ENCODE measurements around the gene KCNK18. TPM values are rescaled to one million over a fixed set of nuclear protein-coding genes. Genes with fewer than 3 reads are reported as not detected.
A peak's percentile ranks its signal among the peaks of the same experiment; 100 is the strongest.

KCNK18 gene
- total and polyA plus RNA-seq, 2 of the 8 experiments (the other 6 are each of a cell fraction or from before 2014, with no cell fraction given) = not detected

DNA sequence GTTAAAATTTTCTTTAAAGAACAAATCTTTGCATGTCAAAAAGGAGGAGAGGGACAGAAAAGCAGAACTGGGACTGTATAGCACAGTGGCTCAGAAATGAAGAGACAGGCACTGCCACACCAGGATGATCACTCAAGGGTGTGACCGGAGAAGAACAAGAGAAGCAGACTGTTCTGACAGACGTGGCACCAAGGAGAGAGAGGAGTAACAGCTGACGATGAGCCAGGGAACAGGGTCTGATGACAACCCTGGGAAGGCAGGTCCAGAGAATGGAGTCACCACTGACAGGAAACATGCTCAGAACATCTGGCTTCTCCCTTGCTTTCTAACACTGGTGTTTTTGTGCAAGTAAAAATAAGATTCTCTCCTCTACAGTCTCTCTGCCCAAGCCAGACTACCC is 44.6 kb upstream of the KCNK18 start:
- no peaks in the 10 kb centered on the region for H3K4me1 ChIP-seq (replicated peaks in 1 of 4; ENCODE audit: control insufficient read depth in 3 of 4, insufficient read depth in 4 of 4, low read length in 3 of 4)
- no peak for TF ChIP-seq TBP (IDR thresholded peaks at IDR 0.05; ENCODE audit: low read depth, low read length)
- TF ChIP-seq ATF3 (IDR thresholded peaks at IDR 0.05; ENCODE audit: insufficient read depth, low read depth, low read length) = no peak
- no peak for TF ChIP-seq TCF12 (IDR thresholded peaks at IDR 0.05; ENCODE audit: low read depth, low read length)
- TF ChIP-seq RAD21 (IDR thresholded peaks at IDR 0.05 in 1 of 2, conservative IDR thresholded peaks at IDR 0.05 in 1 of 2; ENCODE audit: low read depth in 2 of 2, low read length in 2 of 2) = no peak
- no peak for TF ChIP-seq KDM4A (IDR thresholded peaks at IDR 0.05; ENCODE audit: low read depth, low read length, severe bottlenecking)
- no peak for TF ChIP-seq KDM1A (IDR thresholded peaks at IDR 0.05; ENCODE audit: borderline replicate concordance, low read length)
- TF ChIP-seq MAFK (IDR thresholded peaks at IDR 0.05; ENCODE audit: low read depth, low read length) = no peak
- TF ChIP-seq EGR1 (IDR thresholded peaks at IDR 0.05; ENCODE audit: borderline replicate concordance, low read depth, low read length) = no peak
- no peak for TF ChIP-seq SP4 (IDR thresholded peaks at IDR 0.05; ENCODE audit: low read length)
- TF ChIP-seq CBX5 (IDR thresholded peaks at IDR 0.05; ENCODE audit: low read depth, low read length) = no peak
- TF ChIP-seq CREB1 (IDR thresholded peaks at IDR 0.05) = no peak
- TF ChIP-seq, protein P1, sequence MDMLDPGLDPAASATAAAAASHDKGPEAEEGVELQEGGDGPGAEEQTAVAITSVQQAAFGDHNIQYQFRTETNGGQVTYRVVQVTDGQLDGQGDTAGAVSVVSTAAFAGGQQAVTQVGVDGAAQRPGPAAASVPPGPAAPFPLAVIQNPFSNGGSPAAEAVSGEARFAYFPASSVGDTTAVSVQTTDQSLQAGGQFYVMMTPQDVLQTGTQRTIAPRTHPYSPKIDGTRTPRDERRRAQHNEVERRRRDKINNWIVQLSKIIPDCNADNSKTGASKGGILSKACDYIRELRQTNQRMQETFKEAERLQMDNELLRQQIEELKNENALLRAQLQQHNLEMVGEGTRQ (IDR thresholded peaks at IDR 0.05; ENCODE audit: low read length) = no peak

More for the DNA sequence above, 44.6 kb upstream of the KCNK18 start:
- H2BK5ac ChIP-seq (ENCODE audit: low read depth, low read length) = no peak overlapping the region
- peak overlapping the region; percentile 62; the same call in 1 of the 2 replicates for H2BK12ac ChIP-seq (ENCODE audit: low read depth, low read length)
- no peaks in the 10 kb centered on the region for H3K79me2 ChIP-seq (ENCODE audit: control insufficient read depth in 1 of 2, insufficient read depth in 2 of 2, low read length in 2 of 2)
- no peak overlapping the region for H4K5ac ChIP-seq (ENCODE audit: insufficient read length, low read depth, low read length)
- no peak overlapping the region for H4K91ac ChIP-seq (replicated peaks; ENCODE audit: insufficient read length, low read length)
- no peak overlapping the region for H3K56ac ChIP-seq (replicated peaks; ENCODE audit: insufficient read length, low read depth, low read length)
- H3K18ac ChIP-seq (ENCODE audit: extremely low read depth, low read length) = no peak overlapping the region
- DNase-seq (ENCODE audit: low read depth in 1 of 2, low spot score in 2 of 2) = no peak
- H3K4me3 ChIP-seq (ENCODE audit: extremely low read depth in 1 of 4, insufficient read depth in 2 of 4, low read depth in 3 of 4, low read length in 4 of 4) = no peak overlapping the region
- H3K27me3 ChIP-seq (replicated peaks in 1 of 4; ENCODE audit: control insufficient read depth in 3 of 4, extremely low read depth in 1 of 4, insufficient read depth in 3 of 4, low read length in 3 of 4) = peaks cover 60 to 95% (median 81%) of the 10 kb centered on the region in 4 experiments
- no peak overlapping the region for H3K4me2 ChIP-seq (ENCODE audit: insufficient read depth in 1 of 2, low read depth in 2 of 2, low read length in 2 of 2)
- no peak overlapping the region for H3K9ac ChIP-seq (replicated peaks in 1 of 4; ENCODE audit: extremely low read depth in 1 of 4, low read depth in 3 of 4, low read length in 3 of 4)
- no peaks in the 10 kb centered on the region for H3K23me2 ChIP-seq (ENCODE audit: low read depth, low read length)
- no peaks in the 10 kb centered on the region for H3K36me3 ChIP-seq (ENCODE audit: control insufficient read depth in 2 of 4, insufficient read depth in 4 of 4, low read length in 3 of 4)
- no peak overlapping the region for H3K23ac ChIP-seq (ENCODE audit: insufficient read length)
- H2AFZ ChIP-seq (ENCODE audit: low read length) = no peak overlapping the region
- no peak overlapping the region for H4K8ac ChIP-seq (ENCODE audit: extremely low read depth, insufficient read depth, low read length)
- H4K20me1 ChIP-seq (replicated peaks in 1 of 2; ENCODE audit: control insufficient read depth in 1 of 2, insufficient read depth in 2 of 2, low read length in 2 of 2) = peaks cover 3 to 10% of the 10 kb centered on the region in 2 experiments
- H3K9me3 ChIP-seq (ENCODE audit: insufficient read depth in 2 of 2, low read depth in 1 of 2, low read length in 1 of 2) = no peaks in the 10 kb centered on the region
- peak overlapping the region; percentile 54; the same call in 1 of the 2 replicates for H2AK5ac ChIP-seq (ENCODE audit: low read depth, low read length)
- no peak overlapping the region for H3K27ac ChIP-seq (ENCODE audit: low read depth, low read length)
- H3K4ac ChIP-seq (replicated peaks; ENCODE audit: insufficient read length, low read depth, low read length) = no peak overlapping the region
- no peak overlapping the region for H2BK15ac ChIP-seq (ENCODE audit: low read length)
- H3K79me1 ChIP-seq (ENCODE audit: low read depth, low read length) = no peaks in the 10 kb centered on the region
- FAIRE-seq = no peak
- no peak overlapping the region for H2BK20ac ChIP-seq (ENCODE audit: low read length)
- H2BK120ac ChIP-seq (replicated peaks; ENCODE audit: low read depth, low read length) = no peak overlapping the region
- WGBS, 2 experiments (ENCODE audit: extremely low coverage in 1 of 2, insufficient coverage in 1 of 2, insufficient read length in 1 of 2, insufficient replicate concordance in 2 of 2, low coverage in 1 of 2, low lambda C conversion rate in 2 of 2, missing lambda C conversion rate in 1 of 2) = 77% methylated on average over 3 of the region's 3 CpGs; no CpG with 5 or more reads in 1 of the 2 experiments
- ChIA-PET POLR2A (ENCODE audit: partially characterized antibody) (no interaction called here), CTCF (ENCODE audit: partially characterized antibody) (interaction anchor here (1.2 to 1.5 kb wide), 4 partner anchors 15 to 347 kb away, joined by 3 to 5 read pairs (median 3); no protein-coding TSS in a partner anchor)
- no peak overlapping the region for H3K14ac ChIP-seq (ENCODE audit: insufficient read length)

Measured in H1 (cell line).